ENCODE results near the gene CTPS2.
"Not testable (repeated sequence)": the region's sequence is repeated elsewhere in the genome, so short reads cannot be mapped to it uniquely, and the experiment has no call there.

CTPS2 gene

DNA sequence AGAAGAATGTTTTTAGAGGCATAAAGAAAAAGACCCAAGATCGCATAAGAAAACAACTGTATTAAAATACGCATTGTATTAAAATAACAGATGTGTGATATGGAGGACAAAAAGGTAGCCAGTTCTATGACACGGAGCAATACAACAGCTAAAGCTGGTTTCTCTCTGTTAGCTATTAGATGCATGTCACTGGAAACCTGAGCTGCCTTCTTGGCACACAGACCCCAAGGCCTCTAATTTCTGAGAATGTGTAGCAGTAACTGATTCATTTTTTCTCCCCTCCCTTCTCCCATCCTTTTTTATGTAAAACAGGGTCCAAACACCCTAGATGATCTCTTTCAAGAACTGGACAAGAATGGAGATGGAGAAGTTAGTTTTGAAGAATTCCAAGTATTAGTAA, 58.4 kb downstream of the CTPS2 start:
- DNase-seq (ENCODE audit: low spot score) (no peak), FAIRE-seq (no peak)

DNA sequence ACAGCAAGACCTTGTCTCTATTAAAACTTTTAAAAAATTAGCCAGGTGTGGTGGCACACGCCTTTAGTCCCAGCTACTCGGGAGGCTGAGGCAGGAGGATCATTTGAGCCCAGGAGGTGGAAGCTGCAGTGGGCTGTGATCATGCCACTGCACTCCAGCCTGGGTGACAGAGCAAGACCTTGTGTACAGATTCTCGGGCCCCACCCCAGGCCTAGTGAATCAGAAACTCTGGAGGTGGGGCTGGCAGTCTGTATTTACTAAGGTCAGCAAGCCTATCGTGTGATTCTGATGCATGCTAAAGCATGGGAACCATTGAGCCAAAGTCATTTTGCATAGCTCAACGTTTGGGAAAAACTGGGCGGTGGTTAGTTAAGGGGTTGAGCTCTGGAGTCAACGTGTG, 59.0 kb downstream of the CTPS2 start:
- no peak for FAIRE-seq
- no peak for DNase-seq (ENCODE audit: low spot score)

DNA sequence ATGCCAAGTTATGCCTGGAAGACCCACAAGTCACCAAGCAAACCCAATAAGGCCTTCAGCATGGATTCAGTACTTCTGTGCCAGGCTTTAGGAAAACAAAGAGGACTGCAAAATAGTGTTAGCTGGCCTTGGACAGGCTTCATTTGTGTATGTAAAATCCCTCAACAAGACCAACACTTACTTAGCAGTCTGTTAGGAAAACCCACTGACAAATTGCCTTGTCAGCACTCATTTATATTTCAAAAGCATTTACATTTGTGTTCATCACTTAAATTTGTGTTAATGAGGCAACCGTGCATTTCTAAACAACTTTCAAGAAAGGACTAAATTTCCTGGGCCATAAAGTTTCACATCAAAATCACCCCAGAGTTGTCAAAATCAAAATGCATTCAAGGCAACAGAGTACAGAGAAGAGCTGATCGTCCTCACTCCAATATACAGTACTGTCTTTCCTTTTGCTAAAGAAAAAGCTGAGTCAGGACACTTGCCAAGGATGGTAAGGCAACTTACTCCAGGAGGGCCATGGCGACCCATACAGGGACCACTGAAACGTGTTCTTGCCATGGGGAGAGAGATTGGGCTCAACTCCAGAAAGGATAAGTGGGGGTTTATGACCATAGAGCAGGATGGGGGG, 61.0 kb downstream of the CTPS2 start:
- DNase-seq (ENCODE audit: low spot score), result no peak
- no peak for FAIRE-seq

DNA sequence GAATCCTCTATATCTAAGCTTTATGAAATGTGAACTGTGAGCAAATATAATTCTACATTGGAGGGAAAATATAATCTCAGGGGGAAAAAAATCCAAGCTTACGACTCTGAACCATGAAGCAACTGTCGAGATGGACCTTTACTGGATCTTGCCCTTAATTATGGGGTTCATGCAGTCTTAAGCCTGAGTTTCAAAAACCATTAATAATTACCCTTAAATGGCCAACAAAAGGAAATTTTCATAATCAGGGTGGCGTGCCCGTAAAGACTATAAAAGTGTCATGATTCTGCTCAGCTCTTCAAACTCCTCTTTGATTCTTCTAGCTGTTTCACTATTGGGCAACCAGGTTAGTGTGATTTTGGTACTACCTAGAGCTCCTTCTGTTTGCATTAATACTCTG, 62.6 kb downstream of the CTPS2 start, which contains the start of gene S100G:
Gene S100G (plus strand): TSS at position 301 of the 400 bp plus-strand sequence. CDS start 849 bp downstream, outside the sequence.
- no peak for DNase-seq (ENCODE audit: low spot score)
- FAIRE-seq, result no peak

DNA sequence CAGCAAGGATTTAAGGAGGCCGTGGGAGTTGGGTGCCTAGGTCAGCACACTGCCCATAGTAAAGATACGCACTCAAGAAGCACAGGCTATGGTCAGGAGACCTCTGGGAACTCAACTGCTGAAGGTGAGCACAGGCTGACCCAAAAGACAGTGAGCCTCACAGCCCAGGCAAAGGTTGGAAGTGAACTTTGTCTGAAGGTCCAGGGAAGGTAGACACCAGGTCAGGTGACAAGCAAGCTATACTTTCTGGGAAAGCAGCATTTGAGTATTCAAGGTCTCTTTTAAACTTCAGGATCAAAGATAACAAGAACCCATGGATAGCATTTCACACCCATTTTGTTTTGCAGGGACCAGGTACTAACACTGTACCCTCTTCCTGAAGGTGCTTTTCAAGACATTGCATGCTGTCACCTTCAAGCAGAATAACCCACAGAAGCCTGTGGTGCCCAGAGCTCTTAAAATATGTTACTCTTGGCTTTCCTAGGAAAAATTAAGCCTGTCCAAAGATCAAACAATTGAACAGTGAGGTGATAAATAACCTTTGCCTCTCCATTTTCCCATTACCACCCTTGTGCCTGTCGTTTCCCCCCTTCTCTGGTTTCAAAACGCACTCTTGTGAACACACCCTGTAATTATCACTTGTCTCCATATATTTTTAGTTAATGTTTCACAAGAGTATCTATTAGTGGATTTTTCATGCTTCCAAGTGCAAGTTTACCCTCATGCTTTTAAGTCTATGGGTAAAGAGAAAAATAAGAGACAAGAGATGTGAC, 65.9 kb downstream of the CTPS2 start:
- FAIRE-seq, result no peak
- no peak for DNase-seq (ENCODE audit: low spot score)

DNA sequence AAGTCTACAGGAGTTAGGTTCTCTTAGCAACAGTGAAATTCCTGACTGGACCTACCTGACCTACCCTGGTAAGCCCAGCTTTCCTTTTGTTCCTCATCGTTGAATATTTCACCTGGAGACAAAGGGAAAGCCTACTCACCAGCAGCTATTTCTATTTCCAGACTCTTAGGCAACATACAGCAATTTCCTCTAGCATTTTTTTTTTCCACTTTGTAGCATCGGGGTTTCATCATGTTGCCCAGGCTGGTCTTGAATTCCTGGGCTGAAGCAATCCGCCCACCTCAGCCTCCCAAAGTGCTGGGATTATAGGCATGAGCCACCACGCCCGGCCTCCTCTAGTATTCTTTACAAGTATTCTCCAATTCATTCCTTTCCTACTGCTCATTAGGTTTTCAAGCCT, 69.3 kb downstream of the CTPS2 start:
- DNase-seq (ENCODE audit: low spot score) (no peak), FAIRE-seq (no peak)

DNA sequence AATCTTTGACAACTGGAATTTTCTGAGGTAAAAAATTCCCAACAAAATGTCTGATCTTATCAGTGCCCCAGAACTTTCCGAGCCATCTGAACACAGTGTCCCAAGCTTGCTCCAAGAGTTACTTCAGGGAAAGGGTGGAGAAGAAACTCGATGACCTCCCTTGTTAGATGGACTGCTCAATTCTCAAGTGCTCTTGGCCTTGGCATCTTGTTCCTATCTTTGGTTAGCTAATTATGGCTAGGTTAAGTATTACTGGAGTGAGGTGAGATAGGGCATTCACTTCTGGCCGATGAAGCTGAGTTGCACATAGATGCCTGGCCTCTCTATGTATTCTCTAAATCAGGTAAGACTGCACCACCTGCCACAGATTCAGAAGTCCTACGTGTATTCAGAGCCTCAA, 71.6 kb downstream of the CTPS2 start:
- no peak for FAIRE-seq
- DNase-seq (ENCODE audit: low spot score), result no peak

DNA sequence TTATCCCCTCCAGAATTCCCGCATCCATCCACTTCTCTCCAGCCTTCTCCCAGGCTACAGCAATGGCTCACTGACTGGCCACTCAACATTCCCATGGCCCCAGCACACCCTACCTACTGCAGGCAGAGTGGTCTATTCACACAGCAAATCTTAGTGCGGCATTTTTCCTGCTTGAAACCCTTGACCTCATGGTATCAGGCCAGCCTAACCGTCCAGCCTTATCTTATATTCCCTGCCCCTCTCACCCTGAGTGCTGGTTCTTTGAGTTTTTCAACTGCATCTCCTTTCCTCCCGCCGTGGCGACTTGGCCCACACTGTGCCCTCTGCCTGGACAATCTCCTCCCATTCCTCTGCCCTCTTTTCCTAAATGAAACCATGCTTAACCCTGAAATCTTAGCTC, 72.5 kb downstream of the CTPS2 start:
- no peak for DNase-seq (ENCODE audit: low spot score)
- FAIRE-seq, result no peak

DNA sequence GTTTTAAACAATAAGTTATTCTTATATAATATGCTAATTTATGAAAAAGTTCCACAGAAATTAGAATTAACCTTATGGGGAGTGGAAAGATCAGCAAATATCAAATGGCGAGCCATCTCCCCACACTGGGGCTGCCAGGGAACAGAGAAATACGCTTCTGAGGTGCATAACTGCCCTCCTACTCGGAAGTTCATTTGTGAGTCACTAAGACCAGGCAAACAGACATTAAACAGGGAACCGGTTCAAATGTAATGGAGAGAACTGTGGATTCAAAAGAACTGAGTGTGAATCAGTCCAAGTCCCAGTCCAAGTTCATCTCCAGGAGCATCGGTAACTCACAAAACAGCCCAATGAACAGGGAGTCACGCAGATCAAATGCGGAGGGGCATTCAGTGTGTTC, 73.9 kb downstream of the CTPS2 start:
- no peak for DNase-seq (ENCODE audit: low spot score)
- FAIRE-seq, result no peak

DNA sequence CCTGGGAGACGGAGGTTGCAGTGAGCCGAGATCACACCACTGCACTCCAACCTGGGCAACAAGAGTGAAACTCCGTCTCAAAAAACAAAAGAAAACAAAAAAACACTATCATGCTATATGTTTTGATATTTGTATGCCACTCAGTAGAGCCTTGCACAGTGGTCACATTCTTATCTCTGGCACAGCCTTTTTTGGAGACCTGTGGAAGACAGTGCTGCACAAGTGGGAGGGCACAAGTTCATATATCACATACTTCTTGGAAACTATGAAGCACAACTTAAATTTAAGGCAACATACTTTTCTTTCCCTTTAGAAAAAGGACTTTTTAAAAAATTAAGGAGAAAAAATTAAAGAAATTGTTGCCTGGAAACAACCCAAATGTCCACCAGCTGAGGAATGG, 76.9 kb downstream of the CTPS2 start:
- no peak for FAIRE-seq

DNA sequence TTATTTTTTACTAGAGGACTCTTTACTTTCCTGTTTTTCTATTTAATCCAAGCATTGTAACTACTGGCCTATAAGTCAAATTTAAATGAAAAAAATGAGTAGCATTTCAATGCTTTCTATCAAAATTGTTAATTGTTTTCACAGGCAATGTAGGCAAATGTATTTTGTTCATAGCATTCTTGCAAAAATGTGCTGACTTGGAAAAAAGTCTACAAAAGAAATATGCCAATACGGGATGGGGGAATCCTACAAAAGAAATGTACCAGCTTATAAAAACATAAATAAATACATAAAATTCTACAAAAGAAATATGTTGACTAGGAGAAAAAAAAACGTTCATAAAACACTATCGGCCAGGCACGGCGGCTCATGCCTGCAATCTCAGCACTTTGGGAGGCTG, 77.4 kb downstream of the CTPS2 start:
- DNase-seq (ENCODE audit: low spot score), result no peak
- no peak for FAIRE-seq

More for the DNA sequence above, 76.9 kb downstream of the CTPS2 start:
- DNase-seq (ENCODE audit: low spot score), result no peak

DNA sequence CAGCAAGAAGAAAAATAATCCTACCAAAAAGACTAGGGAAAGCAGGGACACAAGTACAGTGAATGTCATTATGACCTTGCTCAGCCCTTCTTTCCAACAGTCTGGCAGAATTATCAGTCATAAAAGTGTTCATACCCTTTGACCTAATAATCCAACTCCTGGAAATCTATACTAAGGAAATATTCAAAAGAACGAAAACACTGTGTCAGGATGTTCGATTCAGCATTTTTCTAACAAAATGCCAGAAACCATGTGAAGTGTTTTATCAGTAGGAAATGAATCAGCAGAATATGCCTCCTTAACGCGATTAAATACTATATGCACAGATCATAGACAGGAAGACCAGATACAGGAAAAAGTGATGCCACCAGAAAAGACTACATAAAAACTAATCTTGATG, 78.7 kb downstream of the CTPS2 start:
- DNase-seq (ENCODE audit: low spot score) (no peak), FAIRE-seq (no peak)

DNA sequence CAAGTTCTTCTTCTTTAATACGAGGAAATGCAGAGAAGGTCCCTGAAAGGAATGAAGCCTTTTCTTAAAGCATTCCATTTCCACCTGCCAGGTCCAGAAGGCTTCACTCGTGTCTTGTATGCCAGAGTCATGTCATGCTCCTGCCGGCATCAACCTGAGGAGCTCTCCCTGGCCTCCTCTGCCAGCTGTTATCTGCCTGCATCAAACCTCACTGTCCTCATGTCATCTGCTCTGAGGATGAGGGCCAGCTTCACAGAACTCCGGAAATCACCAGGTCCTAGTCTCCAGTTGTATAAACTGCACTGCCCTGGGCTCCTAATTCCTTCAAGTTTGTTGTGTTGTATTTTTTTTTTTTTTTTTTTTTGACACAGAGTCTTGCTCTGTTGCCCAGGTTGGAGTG, 82.6 kb downstream of the CTPS2 start:
- FAIRE-seq, result no peak
- no peak for DNase-seq (ENCODE audit: low spot score)

DNA sequence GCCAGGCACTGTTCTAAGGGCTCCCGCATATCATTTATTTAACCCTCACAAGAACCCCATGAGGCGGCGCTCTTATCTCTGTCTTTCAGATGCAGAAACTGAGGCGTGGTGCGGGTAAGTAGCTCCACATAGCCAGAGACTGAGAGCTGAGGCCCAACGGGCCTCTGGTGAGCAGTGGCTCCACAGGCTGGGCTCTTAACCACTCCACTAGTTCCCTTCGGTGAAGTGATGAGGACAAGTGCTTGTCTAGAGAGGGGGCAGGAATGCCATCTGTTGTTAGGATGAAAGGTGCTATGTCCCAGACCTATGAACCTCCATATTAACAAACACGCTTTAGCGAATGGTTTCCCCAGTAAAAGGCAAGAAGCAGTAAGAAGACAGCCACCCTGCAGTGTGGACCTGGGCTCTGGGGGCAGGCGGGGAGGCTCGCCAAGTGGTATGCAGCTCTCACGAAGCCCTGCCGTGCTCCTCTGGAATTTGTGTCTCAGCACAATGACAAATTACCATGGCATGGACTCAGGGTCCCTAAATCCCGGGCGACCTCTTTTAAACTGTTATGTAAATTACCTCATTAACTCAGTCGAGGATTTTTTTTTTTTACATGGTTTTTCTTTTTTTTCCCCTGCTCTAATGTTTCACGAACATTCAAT, 83.4 kb downstream of the CTPS2 start:
- DNase-seq (ENCODE audit: low spot score), result no peak
- no peak for FAIRE-seq

DNA sequence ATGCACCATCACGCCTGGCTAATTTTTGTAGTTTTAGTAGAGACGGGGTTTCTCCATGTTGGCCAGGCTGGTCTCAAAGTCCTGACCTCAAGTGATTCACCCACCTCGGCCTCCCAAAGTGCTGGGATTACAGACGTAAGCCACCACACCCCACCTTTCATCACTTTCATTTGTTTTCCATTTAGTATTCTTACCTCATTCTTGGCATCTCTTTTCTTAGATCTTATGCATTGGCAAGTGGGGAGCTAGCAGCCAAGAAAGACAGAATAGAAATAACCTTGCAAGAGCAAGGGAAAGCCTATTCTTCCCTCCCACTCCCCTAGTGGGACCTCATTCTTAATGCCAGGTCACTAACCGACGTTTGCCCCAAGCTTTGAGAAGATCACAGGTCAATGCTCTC, 84.0 kb downstream of the CTPS2 start:
- DNase-seq (ENCODE audit: low spot score); FAIRE-seq: not testable (repeated sequence)

DNA sequence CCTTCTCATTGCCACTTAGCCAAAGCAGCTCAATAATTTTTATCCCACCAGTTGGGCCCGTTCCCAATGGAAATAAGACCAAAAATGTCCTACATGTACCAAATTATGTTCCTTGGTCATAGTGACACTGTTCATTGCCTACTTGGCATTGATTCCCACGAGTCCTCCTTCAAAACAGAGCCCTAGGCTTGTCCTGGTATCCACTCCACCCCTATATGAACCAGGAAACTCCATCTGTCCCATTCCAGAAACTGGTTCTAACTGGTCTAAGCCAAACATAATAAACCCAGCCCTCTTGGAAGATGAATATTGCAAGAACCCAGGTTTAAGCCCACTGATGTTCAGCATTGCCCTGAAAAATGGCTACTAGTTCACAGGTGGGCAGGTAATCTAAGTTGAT, 93.4 kb downstream of the CTPS2 start:
- no peak for FAIRE-seq
- no peak for DNase-seq (ENCODE audit: low spot score)

DNA sequence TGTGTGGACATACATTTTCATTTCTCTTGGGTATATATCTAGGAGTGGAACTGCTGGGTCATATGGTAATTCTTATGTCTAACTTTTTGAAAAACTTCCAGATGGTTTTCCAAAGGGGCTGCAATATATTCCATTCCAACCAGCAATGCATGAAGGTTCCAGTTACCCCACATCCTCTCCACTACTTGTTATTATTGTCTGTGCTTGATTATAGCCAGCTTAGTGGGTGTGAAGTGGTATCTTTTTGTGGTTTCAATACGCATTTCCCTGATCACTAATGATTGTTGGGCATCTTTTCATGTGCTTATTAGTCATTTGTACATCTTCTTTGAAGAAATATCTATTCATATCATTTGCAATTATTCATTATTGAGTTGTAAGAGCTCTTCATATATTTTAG, 94.0 kb downstream of the CTPS2 start:
- FAIRE-seq (no peak), DNase-seq (ENCODE audit: low spot score) (no peak)

DNA sequence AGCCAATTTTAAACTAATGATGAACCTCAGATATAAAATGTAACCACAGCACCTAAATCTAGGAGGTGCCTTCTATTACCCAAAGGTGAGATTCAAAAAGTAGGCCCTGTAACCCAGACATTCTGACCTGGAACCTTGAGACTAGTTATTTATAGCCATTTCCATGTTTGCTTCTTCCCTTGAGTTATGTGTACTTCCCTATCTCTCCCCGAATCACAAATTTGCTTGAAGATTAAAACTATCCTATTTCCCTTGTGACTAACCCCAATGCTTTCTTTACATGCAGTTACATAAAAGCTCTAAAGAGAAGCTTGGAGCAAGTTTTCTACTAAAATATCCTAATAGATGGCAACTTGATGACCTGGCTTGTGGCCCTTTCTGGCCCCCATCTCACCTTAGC, 95.1 kb downstream of the CTPS2 start:
- FAIRE-seq (no peak), DNase-seq (ENCODE audit: low spot score) (no peak)

DNA sequence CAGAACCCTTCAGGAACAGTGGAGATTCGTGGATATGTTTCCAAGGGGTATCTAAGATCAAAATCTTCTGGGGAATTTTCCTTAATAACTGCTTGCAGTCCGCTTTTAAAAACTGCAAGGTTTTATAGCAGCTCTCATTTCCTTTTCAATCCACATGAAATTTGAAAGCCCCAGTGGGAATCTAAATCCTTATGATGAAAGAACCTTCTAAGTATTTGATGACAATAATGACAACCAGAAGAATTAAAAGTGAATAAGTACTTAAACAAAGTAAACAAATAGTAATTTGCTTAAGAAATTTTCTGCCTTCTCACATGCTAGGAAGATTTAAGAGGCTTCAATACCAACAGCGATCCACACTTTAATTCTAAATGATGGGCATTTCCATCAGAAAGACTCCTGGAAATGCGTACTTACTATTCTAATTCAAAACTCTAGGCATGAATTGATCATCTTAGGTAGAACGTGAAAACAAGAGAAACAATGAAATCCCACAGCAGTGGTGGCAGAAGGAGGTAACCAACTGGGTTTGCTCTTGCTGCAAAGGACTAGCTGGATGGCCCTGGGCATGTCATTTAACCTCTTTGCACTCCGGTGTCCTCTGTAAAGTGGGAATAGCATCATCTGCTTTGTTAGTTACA, 100.1 kb downstream of the CTPS2 start:
- no peak for FAIRE-seq
- DNase-seq (ENCODE audit: low spot score), result no peak

DNA sequence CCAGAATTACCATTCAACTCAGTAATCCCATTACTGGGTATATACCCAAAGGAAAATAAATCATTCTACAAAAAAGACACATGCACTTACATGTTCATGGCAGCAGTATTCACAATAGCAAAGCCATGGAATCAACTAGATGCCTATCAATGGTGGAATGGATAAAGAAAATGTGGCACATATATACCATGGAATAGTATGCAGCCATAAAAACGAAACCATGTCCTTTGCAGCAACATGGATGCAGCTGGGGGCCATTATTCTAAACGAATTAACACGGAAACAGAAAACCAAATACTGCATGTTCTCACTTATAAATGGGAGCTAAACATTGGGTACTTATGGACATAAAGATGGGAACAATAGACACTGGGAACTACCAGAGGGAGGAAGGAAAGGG, 101.8 kb downstream of the CTPS2 start:
- not testable (repeated sequence) for DNase-seq (ENCODE audit: low spot score); FAIRE-seq

DNA sequence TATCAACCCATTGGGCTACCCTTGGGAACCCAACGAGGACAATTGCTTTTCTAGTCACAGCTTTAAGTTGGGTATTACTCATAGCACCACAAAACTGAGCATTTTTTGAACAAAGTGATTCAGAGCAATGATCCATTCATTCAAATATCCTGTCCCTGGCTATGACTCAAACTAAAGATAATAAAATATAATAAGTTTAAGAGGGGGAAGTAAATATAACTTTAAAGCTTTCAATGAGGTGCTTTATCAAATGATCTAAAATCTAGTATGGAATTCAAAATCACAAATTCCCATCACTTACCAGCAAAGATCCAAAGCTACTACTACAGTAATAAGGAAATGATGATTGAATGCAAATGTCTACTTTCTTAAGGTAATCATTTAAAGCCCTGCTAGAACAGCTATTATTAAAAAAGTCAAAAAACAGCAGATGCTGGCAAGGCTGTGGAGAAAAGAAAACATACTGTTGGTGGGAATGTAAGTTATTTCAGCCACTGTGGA, 102.3 kb downstream of the CTPS2 start:
- FAIRE-seq (no peak), DNase-seq (ENCODE audit: low spot score) (no peak)

DNA sequence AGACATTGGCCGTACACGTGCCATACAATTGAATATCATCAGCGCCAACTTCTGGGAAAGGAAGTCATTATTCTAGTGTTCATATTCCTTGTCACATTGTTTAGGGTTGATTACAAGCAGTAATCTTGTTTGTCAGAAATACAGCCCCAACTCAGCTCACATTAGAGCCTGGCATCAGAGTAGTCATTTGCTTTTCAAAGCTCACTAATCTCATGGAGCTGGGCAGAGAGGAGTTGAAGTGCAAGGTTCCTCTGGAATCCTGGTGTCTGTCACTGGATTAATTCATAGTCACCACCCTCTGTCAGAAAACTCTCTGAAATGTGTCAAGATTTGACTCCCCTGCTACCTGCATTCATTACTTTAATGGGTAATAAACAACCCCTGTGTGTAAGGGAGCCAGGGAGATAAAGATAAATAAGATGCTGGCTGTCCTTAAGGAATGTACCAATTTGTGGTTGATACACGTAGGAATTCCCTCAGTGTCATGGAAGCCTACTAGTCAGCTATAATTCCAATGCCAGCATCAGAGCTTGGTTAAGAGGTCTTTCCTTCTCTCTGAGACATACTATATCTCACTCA, 106.2 kb downstream of the CTPS2 start:
- no peak for FAIRE-seq
- DNase-seq (ENCODE audit: low spot score), result no peak

Data from urothelium cell line (cell line).